ENCODE data around the gene DEFB125. TPM values are rescaled to one million over a fixed set of nuclear protein-coding genes. Genes with fewer than 3 reads are reported as not detected.
"Not testable (repeated sequence)": the region's sequence is repeated elsewhere in the genome, so short reads cannot be mapped to it uniquely, and the experiment has no call there.

Gene DEFB125
- total RNA-seq, 6 experiments from 2014 or later = not detected

- Histone ChIP-seq H3K4me3 (no peak overlapping the region), H3K27ac (no peak overlapping the region), H3K27me3 (no peaks in the 10 kb centered on the region), H3K36me3 (no peaks in the 10 kb centered on the region), H3K9me3 (no peaks in the 10 kb centered on the region), H3K4me1 (no peaks in the 10 kb centered on the region)
- TF ChIP-seq CTCF (IDR thresholded peaks at IDR 0.05) (no peak), POLR2A (IDR thresholded peaks at IDR 0.05) (no peak)
- ATAC-seq = no peak
- intact Hi-C loops (cut with DNase I) = no loop called here
- no peak for DNase-seq
These were observed 9.1 kb upstream of the DEFB125 start for GRCh38 chr20:78338-78737.

GRCh38 chr20:79565-79964, 7.9 kb upstream of the DEFB125 start:
- 20% methylated on average over 1 of the region's 4 CpGs for WGBS (ENCODE audit: insufficient coverage, low coverage, low lambda C conversion rate, missing lambda C conversion rate)
- intact Hi-C loops (cut with DNase I) = no loop called here
- Histone ChIP-seq H3K36me3 (no peaks in the 10 kb centered on the region), H3K4me1 (no peaks in the 10 kb centered on the region), H3K27me3 (no peaks in the 10 kb centered on the region), H3K4me3 (no peak overlapping the region), H3K9me3 (no peaks in the 10 kb centered on the region), H3K27ac (no peak overlapping the region)
- ATAC-seq = no peak
- DNase-seq = no peak
- TF ChIP-seq POLR2A (IDR thresholded peaks at IDR 0.05) (no peak), CTCF (IDR thresholded peaks at IDR 0.05) (no peak)

- TF ChIP-seq CTCF (IDR thresholded peaks at IDR 0.05) (no peak), POLR2A (IDR thresholded peaks at IDR 0.05) (no peak)
- H3K4me1 ChIP-seq = no peaks in the 10 kb centered on the region
- ATAC-seq = no peak
- H3K36me3 ChIP-seq = no peaks in the 10 kb centered on the region
- no peaks in the 10 kb centered on the region for H3K9me3 ChIP-seq
- intact Hi-C loops (cut with DNase I) = no loop called here
- no peak for DNase-seq
- H3K27me3 ChIP-seq = no peaks in the 10 kb centered on the region
- no peak overlapping the region for H3K4me3 ChIP-seq
- H3K27ac ChIP-seq = no peak overlapping the region
These were observed 3.2 kb downstream of the DEFB125 start for GRCh38 chr20:90651-91050.

- H3K27ac ChIP-seq = no peak overlapping the region
- H3K36me3 ChIP-seq = no peaks in the 10 kb centered on the region
- no peak for DNase-seq
- intact Hi-C loops (cut with DNase I) = no loop called here
- H3K4me1 ChIP-seq = no peaks in the 10 kb centered on the region
- H3K27me3 ChIP-seq = no peaks in the 10 kb centered on the region
- no peak overlapping the region for H3K4me3 ChIP-seq
- TF ChIP-seq CTCF (IDR thresholded peaks at IDR 0.05) (no peak), POLR2A (IDR thresholded peaks at IDR 0.05) (no peak)
- no peaks in the 10 kb centered on the region for H3K9me3 ChIP-seq
- no peak for ATAC-seq
These were observed 6.2 kb downstream of the DEFB125 start for GRCh38 chr20:93641-94040.

- Histone ChIP-seq H3K27ac (no peak overlapping the region), H3K4me1 (no peaks in the 10 kb centered on the region), H3K27me3 (no peaks in the 10 kb centered on the region), H3K4me3 (no peak overlapping the region), H3K36me3 (no peaks in the 10 kb centered on the region), H3K9me3 (no peaks in the 10 kb centered on the region)
- intact Hi-C loops (cut with DNase I) = no loop called here
- DNase-seq (no peak), ATAC-seq (no peak)
- WGBS (ENCODE audit: insufficient coverage, low coverage, low lambda C conversion rate, missing lambda C conversion rate) = 47% methylated on average over 4 of the region's 4 CpGs
- TF ChIP-seq CTCF (IDR thresholded peaks at IDR 0.05) (no peak), POLR2A (IDR thresholded peaks at IDR 0.05) (no peak)
These were observed 7.7 kb downstream of the DEFB125 start for GRCh38 chr20:95215-95614.

GRCh38 chr20:97691-98090, 10.2 kb downstream of the DEFB125 start:
- H3K9me3 ChIP-seq; H3K27ac ChIP-seq; H3K27me3 ChIP-seq; intact Hi-C loops (cut with DNase I); H3K4me1 ChIP-seq; H3K36me3 ChIP-seq; H3K4me3 ChIP-seq; ATAC-seq; DNase-seq: not testable (repeated sequence)
- WGBS (ENCODE audit: insufficient coverage, low coverage, low lambda C conversion rate, missing lambda C conversion rate) = 51% methylated on average over 5 of the region's 5 CpGs
